Lower lobe of right lung (tissue), 2 donors: Measurements from ENCODE around the gene HCN1. TPM values are rescaled to one million over a fixed set of nuclear protein-coding genes. Genes with fewer than 3 reads are reported as not detected.

Experiments
- ATAC-seq, 2 donors: fragments of 200-7000 bp; cut with Tn5 transposase; one replicate each; pipeline ENCODE4 v1.9.1; 2020 to 2022; ENCODE audit warnings: mild to moderate bottlenecking in 2 of 2, moderate library complexity in 2 of 2
- DNase-seq: peaks from one replicate; pipeline ENCODE4 v3.0.0-alpha.2; 2020
- H3K27ac ChIP-seq: fragments of 200-600 bp; one replicate; pipeline ENCODE4 v1.8.0; 2022
- H3K27me3 ChIP-seq: fragments of 200-600 bp; one replicate; pipeline ENCODE4 v1.8.0; 2022; ENCODE audit warnings: low read depth
- H3K36me3 ChIP-seq: fragments of 200-600 bp; one replicate; pipeline ENCODE4 v1.8.0; 2022; ENCODE audit warnings: mild to moderate bottlenecking
- H3K4me1 ChIP-seq: fragments of 200-600 bp; one replicate; pipeline ENCODE4 v1.8.0; 2022
- H3K4me3 ChIP-seq: fragments of 200-600 bp; one replicate; pipeline ENCODE4 v1.8.0; 2022; ENCODE audit warnings: mild to moderate bottlenecking
- H3K9me3 ChIP-seq: fragments of 200-600 bp; one replicate; pipeline ENCODE4 v1.8.0; 2022
- intact Hi-C: fragments of 100-400 bp; cut with DNase I; formaldehyde crosslinking; loops from one replicate; pipeline ENCODE4 v1.11.0; 2022
- total RNA-seq: library from RNA; stranded (reverse); fragmentation: NEBNext Ultra II Directional; extraction: Animal tissue kit (Norgen Biotek cat#: 25700); gene quantifications from one replicate; pipeline ENCODE4 v1.2.1, GENCODE V29; 2021
- TF ChIP-seq, protein P1 (sequence below): fragments of 200-600 bp; IDR thresholded peaks from one replicate; pipeline ENCODE4 v1.8.0; 2022; ENCODE audit warnings: antibody characterized with exemption, mild to moderate bottlenecking
- donor health status: DM: no; HTN: yes; CAD: no; lungs with severe emphysema.

Gene HCN1
- total RNA-seq, 1 donor from 2014 or later, result not detected

- intact Hi-C loops, result no loop called here
- Histone ChIP-seq H3K27ac (no peak overlapping the region), H3K9me3 (no peaks in the 10 kb centered on the region), H3K27me3 (no peaks in the 10 kb centered on the region), H3K36me3 (no peaks in the 10 kb centered on the region), H3K4me1 (no peaks in the 10 kb centered on the region), H3K4me3 (no peak overlapping the region)
- DNase-seq, result no peak
- ATAC-seq, result peak; percentile 23 to 34
- TF ChIP-seq, protein P1, sequence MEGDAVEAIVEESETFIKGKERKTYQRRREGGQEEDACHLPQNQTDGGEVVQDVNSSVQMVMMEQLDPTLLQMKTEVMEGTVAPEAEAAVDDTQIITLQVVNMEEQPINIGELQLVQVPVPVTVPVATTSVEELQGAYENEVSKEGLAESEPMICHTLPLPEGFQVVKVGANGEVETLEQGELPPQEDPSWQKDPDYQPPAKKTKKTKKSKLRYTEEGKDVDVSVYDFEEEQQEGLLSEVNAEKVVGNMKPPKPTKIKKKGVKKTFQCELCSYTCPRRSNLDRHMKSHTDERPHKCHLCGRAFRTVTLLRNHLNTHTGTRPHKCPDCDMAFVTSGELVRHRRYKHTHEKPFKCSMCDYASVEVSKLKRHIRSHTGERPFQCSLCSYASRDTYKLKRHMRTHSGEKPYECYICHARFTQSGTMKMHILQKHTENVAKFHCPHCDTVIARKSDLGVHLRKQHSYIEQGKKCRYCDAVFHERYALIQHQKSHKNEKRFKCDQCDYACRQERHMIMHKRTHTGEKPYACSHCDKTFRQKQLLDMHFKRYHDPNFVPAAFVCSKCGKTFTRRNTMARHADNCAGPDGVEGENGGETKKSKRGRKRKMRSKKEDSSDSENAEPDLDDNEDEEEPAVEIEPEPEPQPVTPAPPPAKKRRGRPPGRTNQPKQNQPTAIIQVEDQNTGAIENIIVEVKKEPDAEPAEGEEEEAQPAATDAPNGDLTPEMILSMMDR, result no peak
Measured at GRCh38 chr5:45262061-45262590, 434.1 kb downstream of the HCN1 start.

DNA sequence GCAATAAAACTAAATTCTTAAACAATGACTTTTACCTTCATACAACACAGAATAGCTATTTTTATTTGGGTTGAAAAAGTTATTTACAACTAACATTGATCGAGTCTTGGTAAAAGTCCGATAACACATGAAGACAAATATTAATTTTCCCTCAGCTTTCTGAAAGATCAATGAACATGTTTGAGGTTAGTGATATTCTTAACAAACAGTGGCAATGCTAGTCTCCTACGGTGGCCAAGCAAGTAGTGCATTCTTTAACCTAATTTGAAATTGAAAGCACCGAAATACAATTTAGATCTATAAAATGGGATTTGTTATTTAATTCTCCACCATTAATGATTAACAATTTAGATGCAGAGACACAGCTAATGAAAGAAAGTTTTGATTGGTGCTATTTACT is 435.1 kb downstream of the HCN1 start:
- Histone ChIP-seq H3K27me3 (no peaks in the 10 kb centered on the region), H3K9me3 (no peaks in the 10 kb centered on the region), H3K4me1 (no peaks in the 10 kb centered on the region), H3K4me3 (no peak overlapping the region), H3K36me3 (no peaks in the 10 kb centered on the region), H3K27ac (no peak overlapping the region)
- ATAC-seq (no peak), DNase-seq (no peak)
- intact Hi-C loops, result no loop called here
- TF ChIP-seq, protein P1, result no peak

DNA sequence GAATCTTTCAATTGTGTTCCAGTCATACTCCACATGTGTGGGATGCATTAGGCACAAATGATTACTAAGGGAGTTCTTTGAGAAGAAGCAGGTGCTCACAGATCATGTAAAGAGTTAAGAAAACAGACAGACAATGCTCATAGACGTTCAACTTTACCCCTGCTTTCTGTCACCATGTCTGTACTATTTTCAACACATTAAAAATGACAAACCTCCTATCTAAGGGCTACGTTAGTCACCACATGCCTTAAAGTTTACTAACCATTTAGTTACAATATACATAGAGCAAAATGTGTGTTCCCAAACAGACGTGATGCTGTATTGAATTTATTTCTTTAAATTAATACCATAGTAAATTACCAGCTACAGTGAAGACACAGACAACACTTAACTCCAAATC is 435.9 kb downstream of the HCN1 start:
- no peaks in the 10 kb centered on the region for H3K4me1 ChIP-seq
- H3K27ac ChIP-seq, result no peak overlapping the region
- no peak overlapping the region for H3K4me3 ChIP-seq
- DNase-seq (no peak), ATAC-seq (no peak)
- intact Hi-C loops, result no loop called here
- TF ChIP-seq, protein P1, result no peak
- no peaks in the 10 kb centered on the region for H3K9me3 ChIP-seq
- no peaks in the 10 kb centered on the region for H3K27me3 ChIP-seq
- no peaks in the 10 kb centered on the region for H3K36me3 ChIP-seq

DNA sequence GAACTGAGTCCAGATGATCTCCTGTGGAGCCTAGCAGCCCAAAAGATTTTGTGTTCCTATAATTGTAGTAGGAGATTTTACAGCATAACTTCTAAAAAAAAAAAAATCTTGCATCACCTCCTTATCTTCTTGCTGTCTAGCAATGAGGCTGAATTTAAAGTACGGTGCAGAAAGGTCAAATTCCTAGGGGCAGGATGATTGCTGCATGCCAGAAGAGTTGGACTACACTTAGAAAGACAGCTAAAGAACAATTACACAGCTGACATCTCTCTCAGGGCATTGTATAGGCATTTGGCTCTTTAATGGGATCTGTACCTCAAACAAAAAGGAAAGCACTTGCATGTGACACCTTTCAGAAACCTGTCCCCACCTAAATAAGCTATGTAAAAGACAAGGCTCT is 443.2 kb downstream of the HCN1 start:
- TF ChIP-seq, protein P1, result no peak
- ATAC-seq, result no peak
- Histone ChIP-seq H3K9me3 (no peaks in the 10 kb centered on the region), H3K4me1 (no peaks in the 10 kb centered on the region), H3K27me3 (no peaks in the 10 kb centered on the region), H3K4me3 (no peak overlapping the region), H3K27ac (no peak overlapping the region), H3K36me3 (no peaks in the 10 kb centered on the region)
- intact Hi-C loops, result no loop called here
- no peak for DNase-seq

DNA sequence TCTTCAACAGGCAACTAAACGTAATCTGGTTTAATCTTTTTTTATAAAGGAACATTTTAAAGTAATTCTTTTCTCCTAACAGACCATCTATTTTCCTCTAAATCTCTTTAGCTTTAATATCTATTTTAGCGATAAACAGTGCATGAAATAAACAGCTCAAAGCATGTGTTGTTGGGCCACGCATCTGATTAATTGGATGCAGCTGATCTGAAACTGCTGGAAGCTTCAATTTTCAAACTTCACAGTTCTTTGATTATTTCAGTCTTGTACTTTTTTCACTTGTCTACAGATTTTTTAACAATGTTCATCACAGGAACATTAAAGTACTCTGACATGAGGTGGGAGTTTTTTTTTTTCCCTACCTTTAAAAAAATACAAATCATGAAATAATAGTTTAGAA is 443.6 kb downstream of the HCN1 start:
- H3K27ac ChIP-seq, result no peak overlapping the region
- intact Hi-C loops, result no loop called here
- no peaks in the 10 kb centered on the region for H3K27me3 ChIP-seq
- ATAC-seq (no peak), DNase-seq (no peak)
- no peak overlapping the region for H3K4me3 ChIP-seq
- no peaks in the 10 kb centered on the region for H3K4me1 ChIP-seq
- H3K36me3 ChIP-seq, result no peaks in the 10 kb centered on the region
- no peaks in the 10 kb centered on the region for H3K9me3 ChIP-seq
- TF ChIP-seq, protein P1, result no peak
